ENCODE measurements around the gene APC2. TPM values are rescaled to one million over a fixed set of nuclear protein-coding genes. Genes with fewer than 3 reads are reported as not detected.

Gene APC2
- total RNA-seq, 1 experiment from 2014 or later: 1.6 TPM

DNA sequence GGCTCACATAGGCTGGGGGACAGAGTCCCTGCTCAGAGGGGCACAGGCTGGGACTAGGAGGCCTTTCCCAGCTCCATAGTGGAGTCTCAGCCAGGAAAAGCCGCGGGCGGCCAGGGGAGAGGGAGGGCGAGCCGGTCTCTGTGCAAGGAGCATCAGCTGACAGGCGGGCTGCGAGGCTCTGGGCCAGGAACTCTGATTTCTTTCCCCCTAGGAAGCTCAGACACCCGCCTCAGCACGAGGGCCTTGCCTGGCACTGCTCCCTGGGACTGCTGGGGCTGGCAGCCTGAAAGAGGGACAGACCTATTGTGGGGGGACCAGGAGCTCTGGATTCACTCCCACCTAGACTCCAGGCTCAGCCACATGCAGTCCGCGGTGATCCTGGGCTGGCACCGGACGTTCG lies 71.7 kb downstream of the APC2 start:
- H3K9me2 ChIP-seq (ENCODE audit: insufficient read depth): no peaks in the 10 kb centered on the region
- CTCF ChIA-PET: interaction anchor here (0.5 kb wide), 1 partner anchor 305 kb away, joined by 21 read pairs; no protein-coding TSS in a partner anchor

DNA sequence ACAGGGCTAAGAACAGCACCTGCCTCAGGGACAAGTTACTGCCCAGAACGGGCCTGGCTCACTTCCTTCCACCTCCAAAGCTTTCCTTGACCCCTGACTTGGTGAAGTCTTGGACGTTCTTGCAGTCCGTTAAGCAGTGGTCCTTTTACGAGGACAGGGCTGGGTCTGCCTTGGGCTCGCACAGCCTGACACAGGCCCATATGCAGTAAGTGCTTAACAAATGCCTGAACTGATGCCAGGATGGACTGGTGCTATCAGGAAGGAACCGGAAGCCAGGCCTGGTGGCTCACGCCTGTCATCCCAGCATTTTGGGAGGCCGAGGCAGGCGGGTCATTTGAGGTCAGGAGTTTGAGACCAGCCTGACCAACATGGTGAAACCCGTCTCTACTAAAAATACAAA lies 72.1 kb downstream of the APC2 start:
- no peaks in the 10 kb centered on the region for H4K20me1 ChIP-seq (ENCODE audit: insufficient read depth)
- ChIA-PET CTCF (interaction anchor here (0.5 kb wide), 1 partner anchor 304 kb away, joined by 21 read pairs; no protein-coding TSS in a partner anchor), POLR2A (ENCODE audit: unreplicated experiment) (no interaction called here)
- intact Hi-C loops (cut with micrococcal nuclease; ENCODE audit: unreplicated experiment): no loop called here
- H3K36me3 ChIP-seq (ENCODE audit: low read depth): no peaks in the 10 kb centered on the region
- H3K4me2 ChIP-seq: no peak overlapping the region
- DNase-seq: no peak
- H3K79me2 ChIP-seq (ENCODE audit: low read depth): no peaks in the 10 kb centered on the region
- no peaks in the 10 kb centered on the region for H3K9me3 ChIP-seq (ENCODE audit: insufficient read depth, low read depth)
- H3K27me3 ChIP-seq (ENCODE audit: insufficient read depth, low read depth): no peaks in the 10 kb centered on the region
- H3K4me3 ChIP-seq: no peak overlapping the region
- no TSS peak for BruUV-seq (replicated peaks)
- no peak overlapping the region for H3K27ac ChIP-seq
- no peaks in the 10 kb centered on the region for H3K9me2 ChIP-seq (ENCODE audit: insufficient read depth)
- no peak for TF ChIP-seq EZH2 (IDR thresholded peaks at IDR 0.05; ENCODE audit: low read depth)
- TF ChIP-seq, protein P1, sequence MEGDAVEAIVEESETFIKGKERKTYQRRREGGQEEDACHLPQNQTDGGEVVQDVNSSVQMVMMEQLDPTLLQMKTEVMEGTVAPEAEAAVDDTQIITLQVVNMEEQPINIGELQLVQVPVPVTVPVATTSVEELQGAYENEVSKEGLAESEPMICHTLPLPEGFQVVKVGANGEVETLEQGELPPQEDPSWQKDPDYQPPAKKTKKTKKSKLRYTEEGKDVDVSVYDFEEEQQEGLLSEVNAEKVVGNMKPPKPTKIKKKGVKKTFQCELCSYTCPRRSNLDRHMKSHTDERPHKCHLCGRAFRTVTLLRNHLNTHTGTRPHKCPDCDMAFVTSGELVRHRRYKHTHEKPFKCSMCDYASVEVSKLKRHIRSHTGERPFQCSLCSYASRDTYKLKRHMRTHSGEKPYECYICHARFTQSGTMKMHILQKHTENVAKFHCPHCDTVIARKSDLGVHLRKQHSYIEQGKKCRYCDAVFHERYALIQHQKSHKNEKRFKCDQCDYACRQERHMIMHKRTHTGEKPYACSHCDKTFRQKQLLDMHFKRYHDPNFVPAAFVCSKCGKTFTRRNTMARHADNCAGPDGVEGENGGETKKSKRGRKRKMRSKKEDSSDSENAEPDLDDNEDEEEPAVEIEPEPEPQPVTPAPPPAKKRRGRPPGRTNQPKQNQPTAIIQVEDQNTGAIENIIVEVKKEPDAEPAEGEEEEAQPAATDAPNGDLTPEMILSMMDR (conservative IDR thresholded peaks at IDR 0.05): no peak
- no peaks in the 10 kb centered on the region for H3K4me1 ChIP-seq (replicated peaks; ENCODE audit: insufficient read depth)
- H3F3A ChIP-seq (ENCODE audit: insufficient read depth, low read depth): no peaks in the 10 kb centered on the region
- no peak overlapping the region for H2AFZ ChIP-seq

More for the DNA sequence above, 71.7 kb downstream of the APC2 start:
- Histone ChIP-seq H2AFZ (no peak overlapping the region), H3K4me3 (no peak overlapping the region), H4K20me1 (ENCODE audit: insufficient read depth) (no peaks in the 10 kb centered on the region), H3K27ac (no peak overlapping the region), H3K79me2 (ENCODE audit: low read depth) (no peaks in the 10 kb centered on the region), H3K36me3 (ENCODE audit: low read depth) (no peaks in the 10 kb centered on the region), H3K9me3 (ENCODE audit: insufficient read depth, low read depth) (no peaks in the 10 kb centered on the region), H3F3A (ENCODE audit: insufficient read depth, low read depth) (no peaks in the 10 kb centered on the region), H3K27me3 (ENCODE audit: insufficient read depth, low read depth) (no peaks in the 10 kb centered on the region), H3K4me1 (replicated peaks; ENCODE audit: insufficient read depth) (no peaks in the 10 kb centered on the region), H3K4me2 (no peak overlapping the region)
- intact Hi-C loops (cut with micrococcal nuclease; ENCODE audit: unreplicated experiment): no loop called here
- TF ChIP-seq, protein P1 (conservative IDR thresholded peaks at IDR 0.05): no peak
- no peak for TF ChIP-seq EZH2 (IDR thresholded peaks at IDR 0.05; ENCODE audit: low read depth)
- BruUV-seq (replicated peaks): no TSS peak
- no peak for DNase-seq
- POLR2A ChIA-PET (ENCODE audit: unreplicated experiment): no interaction called here

DNA sequence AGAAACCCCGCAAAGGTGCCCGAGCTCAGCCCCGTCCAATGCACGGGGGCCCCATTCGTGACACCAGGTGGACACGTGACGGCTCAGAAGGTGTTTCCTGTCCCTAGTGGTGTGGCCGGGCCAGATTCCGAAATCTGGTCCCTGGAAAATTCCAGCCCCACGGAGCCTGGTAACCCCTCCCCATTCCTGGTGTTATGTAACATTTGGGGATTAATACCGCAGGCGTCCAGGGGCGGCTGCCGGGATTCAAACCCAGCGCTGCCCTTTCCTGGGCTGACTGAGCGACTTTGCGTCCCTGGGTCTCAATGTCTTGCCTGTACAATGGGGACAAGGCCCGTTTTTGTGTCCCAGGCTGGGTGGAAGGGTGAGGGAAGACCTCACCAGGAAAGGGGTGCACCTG lies 72.9 kb downstream of the APC2 start:
- Histone ChIP-seq H3K27ac (no peak overlapping the region), H3K36me3 (ENCODE audit: low read depth) (no peaks in the 10 kb centered on the region), H3K4me1 (replicated peaks; ENCODE audit: insufficient read depth) (no peaks in the 10 kb centered on the region), H3F3A (ENCODE audit: insufficient read depth, low read depth) (no peaks in the 10 kb centered on the region), H3K4me3 (no peak overlapping the region), H3K79me2 (ENCODE audit: low read depth) (no peaks in the 10 kb centered on the region), H3K27me3 (ENCODE audit: insufficient read depth, low read depth) (no peaks in the 10 kb centered on the region), H3K9me2 (ENCODE audit: insufficient read depth) (no peaks in the 10 kb centered on the region), H4K20me1 (ENCODE audit: insufficient read depth) (no peaks in the 10 kb centered on the region), H3K4me2 (no peak overlapping the region), H3K9me3 (ENCODE audit: insufficient read depth, low read depth) (no peaks in the 10 kb centered on the region), H2AFZ (no peak overlapping the region)
- intact Hi-C loops (cut with micrococcal nuclease; ENCODE audit: unreplicated experiment): no loop called here
- BruUV-seq (replicated peaks): no TSS peak
- TF ChIP-seq EZH2 (IDR thresholded peaks at IDR 0.05; ENCODE audit: low read depth): no peak
- TF ChIP-seq, protein P1 (conservative IDR thresholded peaks at IDR 0.05): no peak
- no peak for DNase-seq
- POLR2A ChIA-PET (ENCODE audit: unreplicated experiment): no interaction called here
- CTCF ChIA-PET: no interaction called here

Other genes with a start within 250 kb of the APC2 start
- gene STK11, start 244.3 kb upstream of the APC2 start, total RNA-seq (2021): 53.0 and 59.5 TPM in 2 replicates
- 1.8 and 1.9 TPM in 2 replicates for gene CBARP, start 212.1 kb upstream of the APC2 start, total RNA-seq (2021)
- 157 and 214 TPM in 2 replicates for gene ATP5F1D, start 208.4 kb upstream of the APC2 start, total RNA-seq (2021)
- 61.4 and 92.0 TPM in 2 replicates for gene MIDN, start 201.5 kb upstream of the APC2 start, total RNA-seq (2021)
- 86.9 and 143 TPM in 2 replicates for gene CIRBP, start 180.8 kb upstream of the APC2 start, total RNA-seq (2021)
- 51.8 and 64.2 TPM in 2 replicates for gene FAM174C, start 174.6 kb upstream of the APC2 start, total RNA-seq (2021)
- gene EFNA2, start 164.2 kb upstream of the APC2 start, total RNA-seq (2021): 1.6 TPM in 1 of 2 replicates, not detected in the other
- gene NDUFS7, start 66.2 kb upstream of the APC2 start, total RNA-seq (2021): 67.5 and 83.5 TPM in 2 replicates
- 27.3 and 30.9 TPM in 2 replicates for gene GAMT, start 48.6 kb upstream of the APC2 start, total RNA-seq (2021)
- 122 and 144 TPM in 2 replicates for gene DAZAP1, start 42.5 kb upstream of the APC2 start, total RNA-seq (2021)
- gene RPS15, start 11.7 kb upstream of the APC2 start, total RNA-seq (2021): 967 and 1,004 TPM in 2 replicates
- 28.0 and 31.2 TPM in 2 replicates for gene C19orf25, start 29.1 kb downstream of the APC2 start, total RNA-seq (2021)
- gene PCSK4, start 40.2 kb downstream of the APC2 start, total RNA-seq (2021): 18.6 and 27.3 TPM in 2 replicates
- 34.3 and 39.5 TPM in 2 replicates for gene REEP6, start 41.1 kb downstream of the APC2 start, total RNA-seq (2021)
- 13.6 and 14.6 TPM in 2 replicates for gene ADAMTSL5, start 62.9 kb downstream of the APC2 start, total RNA-seq (2021)
- not detected in 2 replicates for gene PLK5, start 74.0 kb downstream of the APC2 start, total RNA-seq (2021)
- gene MEX3D, start 118.2 kb downstream of the APC2 start, total RNA-seq (2021): 55.6 and 63.7 TPM in 2 replicates
- gene MBD3, start 142.7 kb downstream of the APC2 start, total RNA-seq (2021): 129 and 143 TPM in 2 replicates
- gene UQCR11, start 155.3 kb downstream of the APC2 start, total RNA-seq (2021): 196 and 275 TPM in 2 replicates
- 86.6 and 98.0 TPM in 2 replicates for gene TCF3, start 202.5 kb downstream of the APC2 start, total RNA-seq (2021)

Data from PC-9 (cell line).